ENCODE data around the gene POU2F3. TPM values are rescaled to one million over a fixed set of nuclear protein-coding genes. Genes with fewer than 3 reads are reported as not detected.

POU2F3 gene
- polyA plus RNA-seq, 1 donor (not counting 4 experiments of a cell fraction or from before 2014, with no cell fraction given): 0.96 TPM

DNA sequence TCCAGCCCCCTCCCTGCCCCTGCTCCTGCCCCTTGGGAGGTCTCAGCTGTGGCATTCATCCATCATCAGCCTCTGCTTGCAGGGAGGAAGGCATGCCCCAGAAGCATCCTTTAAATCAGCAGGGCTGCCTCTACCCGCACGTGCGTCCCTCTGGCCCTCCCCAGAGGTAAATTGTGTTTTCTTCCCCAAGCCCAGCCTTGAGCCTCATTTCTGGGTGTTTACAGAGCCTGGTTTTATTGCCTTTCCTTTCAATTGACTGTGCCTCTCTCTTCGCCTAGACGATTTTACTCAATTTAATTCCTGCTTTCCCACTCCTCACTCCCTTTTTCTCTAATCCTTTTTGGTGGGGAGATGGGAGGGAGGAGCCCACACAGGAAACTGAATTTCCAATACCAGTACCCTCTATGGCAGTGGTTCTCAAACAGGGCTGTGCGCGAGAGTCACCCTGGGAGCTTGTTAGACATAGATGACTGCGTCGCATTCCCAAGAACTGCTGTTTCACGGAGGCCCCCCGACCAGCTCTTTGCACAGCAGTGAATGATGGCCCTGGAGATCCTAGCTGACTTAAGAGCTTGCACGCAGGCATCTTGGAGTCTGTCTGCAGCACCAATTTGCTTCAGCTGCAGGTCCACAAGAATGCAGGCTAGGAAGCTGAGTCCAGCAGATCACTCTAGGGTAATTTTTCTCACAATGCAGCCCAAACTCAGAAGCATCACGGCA, 44.2 kb upstream of the POU2F3 start:
- no peaks in the 10 kb centered on the region for H3K9me1 ChIP-seq (ENCODE audit: control insufficient read depth, extremely low read depth, insufficient read depth, low read length)
- DNase-seq (ENCODE audit: low read depth, low spot score): no peak
- peaks cover 30% of the 10 kb centered on the region for H3K27me3 ChIP-seq (ENCODE audit: control insufficient read depth, extremely low read depth, insufficient read depth, low read length)
- no peaks in the 10 kb centered on the region for H3K9me3 ChIP-seq (ENCODE audit: control insufficient read depth, low read depth, low read length)
- H3K79me2 ChIP-seq (ENCODE audit: control insufficient read depth, insufficient read depth, low read length): no peaks in the 10 kb centered on the region
- H2AFZ ChIP-seq (ENCODE audit: control insufficient read depth, low read length): no peak overlapping the region
- no peak overlapping the region for H3K4me2 ChIP-seq (ENCODE audit: control insufficient read depth, extremely low read depth, insufficient read depth, low read depth, low read length)
- no peak overlapping the region for H3K27ac ChIP-seq (ENCODE audit: control insufficient read depth, insufficient read depth, low read length)
- no peaks in the 10 kb centered on the region for H4K20me1 ChIP-seq (ENCODE audit: control insufficient read depth, extremely low read depth, insufficient read depth, low read length)
- FAIRE-seq: no peak
- no peak for TF ChIP-seq EZH2 (IDR thresholded peaks at IDR 0.05; ENCODE audit: low read length)
- TF ChIP-seq CTCF (optimal IDR thresholded peaks at IDR 0.05 in 1 of 3, IDR thresholded peaks at IDR 0.05 in 1 of 3, conservative IDR thresholded peaks at IDR 0.05 in 1 of 3; ENCODE audit: extremely low read depth in 1 of 3, insufficient read depth in 2 of 3, low read length in 3 of 3): no peak
- no peak overlapping the region for H3K9ac ChIP-seq (ENCODE audit: control insufficient read depth, extremely low read depth, insufficient read depth, low read length)
- H3K4me3 ChIP-seq (ENCODE audit: control insufficient read depth in 2 of 3, extremely low read depth in 1 of 3, insufficient read depth in 2 of 3, low read depth in 1 of 3, low read length in 3 of 3): no peak overlapping the region
- H3K36me3 ChIP-seq (ENCODE audit: control insufficient read depth in 2 of 2, extremely low read depth in 1 of 2, insufficient read depth in 2 of 2, low read length in 2 of 2): no peaks in the 10 kb centered on the region
- dilution Hi-C loops (cut with MboI; ENCODE audit: extremely low pct_ligation_motif_present, low sequenced_read_pairs): no loop called here
- H3K4me1 ChIP-seq (ENCODE audit: control insufficient read depth, extremely low read depth, insufficient read depth, low read length): no peaks in the 10 kb centered on the region

GRCh38 chr11:120196826-120197225, 43.1 kb upstream of the POU2F3 start:
- H3K27me3 ChIP-seq (ENCODE audit: control insufficient read depth, extremely low read depth, insufficient read depth, low read length): peaks cover 20% of the 10 kb centered on the region
- H3K9me3 ChIP-seq (ENCODE audit: control insufficient read depth, low read depth, low read length): no peaks in the 10 kb centered on the region
- DNase-seq (ENCODE audit: low read depth, low spot score) (no peak), FAIRE-seq (no peak)
- no peak overlapping the region for H3K9ac ChIP-seq (ENCODE audit: control insufficient read depth, extremely low read depth, insufficient read depth, low read length)
- H3K4me1 ChIP-seq (ENCODE audit: control insufficient read depth, extremely low read depth, insufficient read depth, low read length): no peaks in the 10 kb centered on the region
- TF ChIP-seq CTCF (optimal IDR thresholded peaks at IDR 0.05 in 1 of 3, IDR thresholded peaks at IDR 0.05 in 1 of 3, conservative IDR thresholded peaks at IDR 0.05 in 1 of 3; ENCODE audit: extremely low read depth in 1 of 3, insufficient read depth in 2 of 3, low read length in 3 of 3) (no peak), EZH2 (IDR thresholded peaks at IDR 0.05; ENCODE audit: low read length) (no peak)
- H3K79me2 ChIP-seq (ENCODE audit: control insufficient read depth, insufficient read depth, low read length): no peaks in the 10 kb centered on the region
- H4K20me1 ChIP-seq (ENCODE audit: control insufficient read depth, extremely low read depth, insufficient read depth, low read length): no peaks in the 10 kb centered on the region
- H3K27ac ChIP-seq (ENCODE audit: control insufficient read depth, insufficient read depth, low read length): no peak overlapping the region
- H3K36me3 ChIP-seq (ENCODE audit: control insufficient read depth in 2 of 2, extremely low read depth in 1 of 2, insufficient read depth in 2 of 2, low read length in 2 of 2): no peaks in the 10 kb centered on the region
- dilution Hi-C loops (cut with MboI; ENCODE audit: extremely low pct_ligation_motif_present, low sequenced_read_pairs): no loop called here
- no peaks in the 10 kb centered on the region for H3K9me1 ChIP-seq (ENCODE audit: control insufficient read depth, extremely low read depth, insufficient read depth, low read length)
- H3K4me3 ChIP-seq (ENCODE audit: control insufficient read depth in 2 of 3, extremely low read depth in 1 of 3, insufficient read depth in 2 of 3, low read depth in 1 of 3, low read length in 3 of 3): no peak overlapping the region
- H3K4me2 ChIP-seq (ENCODE audit: control insufficient read depth, extremely low read depth, insufficient read depth, low read depth, low read length): no peak overlapping the region
- no peak overlapping the region for H2AFZ ChIP-seq (ENCODE audit: control insufficient read depth, low read length)

Data from keratinocyte (primary cell).